ENCODE measurements around the gene METTL16.
"Not testable (repeated sequence)": the region's sequence is repeated elsewhere in the genome, so short reads cannot be mapped to it uniquely, and the experiment has no call there.

METTL16 gene

DNA sequence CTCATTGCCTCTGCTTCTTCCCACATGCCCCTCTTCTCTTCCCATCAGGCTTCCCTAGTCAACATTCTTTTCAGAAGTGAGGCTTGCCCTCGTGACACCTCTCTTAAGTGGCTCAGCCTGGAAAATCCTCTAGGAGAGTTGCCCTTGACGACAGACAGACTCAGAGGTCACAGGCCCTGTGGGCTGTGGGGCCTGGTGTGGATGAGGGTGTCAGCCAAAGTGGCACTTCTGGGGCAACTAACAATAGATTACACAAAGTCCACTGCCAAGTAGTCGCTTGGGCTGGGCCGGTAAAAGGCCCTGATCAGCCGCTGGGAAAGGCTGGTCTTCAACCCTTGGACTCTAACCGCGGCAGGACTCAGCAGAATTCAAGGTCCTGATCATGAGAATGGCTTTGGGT lies 33.7 kb upstream of the METTL16 start:
- no peak for TF ChIP-seq CTCF (IDR thresholded peaks at IDR 0.05; ENCODE audit: low read depth, low read length)
- DNase-seq (ENCODE audit: extremely low read depth, low read depth) = no peak

- TF ChIP-seq CTCF (IDR thresholded peaks at IDR 0.05; ENCODE audit: low read depth, low read length) = no peak
Observed at GRCh38 chr17:2542456-2542855, 30.8 kb upstream of the METTL16 start.

GRCh38 chr17:2542056-2542455 lies 30.4 kb upstream of the METTL16 start:
- DNase-seq (ENCODE audit: extremely low read depth, low read depth) = no peak
- no peak for TF ChIP-seq CTCF (IDR thresholded peaks at IDR 0.05; ENCODE audit: low read depth, low read length)

More at GRCh38 chr17:2542456-2542855, 30.8 kb upstream of the METTL16 start:
- no peak for DNase-seq (ENCODE audit: extremely low read depth, low read depth)

DNA sequence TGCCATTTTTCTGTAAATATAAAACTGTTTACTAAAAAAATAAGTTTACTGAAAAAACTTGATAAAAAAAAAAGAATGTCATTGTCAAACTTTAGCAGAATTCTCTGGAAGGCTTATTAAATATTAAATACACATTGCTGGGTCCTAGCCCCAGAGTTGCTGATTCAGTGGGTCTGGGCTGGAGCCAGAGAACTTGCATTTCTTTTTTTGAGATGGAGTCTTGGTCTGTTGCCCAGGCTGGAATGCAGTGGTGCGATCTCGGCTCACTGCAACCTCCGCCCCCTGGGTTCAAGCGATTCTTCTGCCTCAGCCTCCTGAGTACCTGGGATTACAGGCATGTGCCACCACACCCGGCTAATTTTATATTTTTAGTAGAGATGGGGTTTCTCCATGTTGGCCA lies 25.9 kb upstream of the METTL16 start:
- not testable (repeated sequence) for DNase-seq (ENCODE audit: extremely low read depth, low read depth)

GRCh38 chr17:2532146-2532720 lies 20.5 kb upstream of the METTL16 start:
- DNase-seq (ENCODE audit: extremely low read depth, low read depth) = no peak
- TF ChIP-seq CTCF (IDR thresholded peaks at IDR 0.05; ENCODE audit: low read depth, low read length) = no peak

- not testable (repeated sequence) for DNase-seq (ENCODE audit: extremely low read depth, low read depth)
Observed at GRCh38 chr17:2531243-2531954, 19.7 kb upstream of the METTL16 start.

DNA sequence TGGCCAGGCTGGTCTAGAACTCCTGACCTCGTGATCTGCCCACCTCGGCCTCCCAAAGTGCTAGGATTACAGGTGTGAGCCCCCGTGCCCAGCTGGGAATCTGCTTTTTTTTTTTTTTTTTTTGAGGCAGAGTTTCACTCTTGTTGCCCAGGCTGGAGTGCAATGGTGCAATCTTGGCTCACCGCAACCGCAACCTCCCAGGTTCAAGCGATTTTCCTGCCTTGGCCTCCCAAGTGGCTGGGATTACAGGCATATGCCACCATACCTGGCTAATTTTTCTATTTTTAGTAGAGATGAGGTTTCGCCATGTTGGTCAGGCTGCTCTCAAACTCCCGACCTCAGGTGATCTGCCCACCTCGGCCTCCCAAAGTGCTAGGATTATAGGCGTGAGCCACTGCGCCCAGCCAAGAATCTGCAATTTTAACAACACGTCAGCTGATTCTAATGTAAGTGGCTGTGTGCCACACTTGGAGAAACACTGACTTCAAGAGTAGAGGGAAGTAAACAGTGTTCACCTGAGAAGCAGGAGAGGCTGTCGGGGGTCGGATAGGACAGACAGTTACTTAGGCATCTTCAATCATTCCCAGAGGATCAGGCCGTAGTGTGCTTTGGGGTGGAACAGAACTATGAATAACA lies 10.2 kb upstream of the METTL16 start:
- not testable (repeated sequence) for DNase-seq (ENCODE audit: extremely low read depth, low read depth)

DNA sequence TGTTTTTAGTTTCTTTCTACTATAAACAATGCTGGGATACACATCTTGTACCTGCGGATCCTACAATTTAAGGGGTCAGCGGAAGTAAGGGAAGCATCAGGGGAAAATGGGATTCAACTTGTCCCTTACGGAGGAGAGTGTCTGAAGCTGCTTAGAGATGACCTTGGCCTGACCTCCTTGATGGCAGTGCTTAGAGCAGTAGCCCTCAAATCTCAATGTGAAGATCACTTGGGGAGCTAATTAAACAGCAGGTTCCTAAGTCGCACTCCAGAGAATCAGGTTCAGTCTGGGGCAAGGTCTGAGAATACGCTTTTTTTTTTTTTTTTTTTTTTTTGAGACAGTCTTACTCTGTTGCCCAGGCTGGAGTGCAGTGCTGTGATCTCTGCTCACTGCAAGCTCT lies 9.6 kb upstream of the METTL16 start:
- no peak for DNase-seq (ENCODE audit: extremely low read depth, low read depth)
- no peak for TF ChIP-seq CTCF (IDR thresholded peaks at IDR 0.05; ENCODE audit: low read depth, low read length)

DNA sequence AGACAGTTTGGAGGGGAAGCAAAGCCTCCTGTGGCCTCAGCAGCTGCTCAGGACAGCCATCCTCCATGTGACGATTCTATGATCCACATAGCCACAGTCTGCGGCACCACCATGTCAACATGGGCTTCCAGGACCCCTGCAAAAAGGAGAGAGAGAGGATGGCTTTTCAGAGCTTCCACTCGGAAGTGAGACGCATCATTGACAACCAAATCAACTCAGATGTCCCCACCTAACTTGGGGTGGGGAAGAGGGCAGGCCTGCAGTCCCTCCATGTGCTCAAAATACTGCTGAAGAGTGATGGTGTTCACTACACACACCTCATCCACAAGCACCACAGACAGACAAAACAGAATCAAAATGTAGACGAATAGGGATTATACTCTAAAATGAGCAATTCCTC lies 5.9 kb upstream of the METTL16 start:
- DNase-seq (ENCODE audit: extremely low read depth, low read depth) = no peak

More for the DNA sequence above, 5.9 kb upstream of the METTL16 start:
- TF ChIP-seq CTCF (IDR thresholded peaks at IDR 0.05; ENCODE audit: low read depth, low read length) = no peak

Measured in AG09319 (cell line).